Activated T-cell treated with anti-CD3 and anti-CD28 coated beads, Interleukin-2, amount 50 U/mL, for 24 hours (primary cell): ENCODE measurements around the gene CSK.
"Not testable (repeated sequence)": the region's sequence is repeated elsewhere in the genome, so short reads cannot be mapped to it uniquely, and the experiment has no call there.

Source experiments
- DNase-seq: peaks from one replicate; pipeline ENCODE4 v3.0.0-alpha.2; 2020
- H3K27ac Mint-ChIP-seq: 2 replicates; pipeline ENCODE4 v1.8.0; 2020; ENCODE audit warnings: mild to moderate bottlenecking, mixed read lengths
- H3K27me3 Mint-ChIP-seq: 2 replicates; pipeline ENCODE4 v1.8.0; 2020; ENCODE audit warnings: mixed read lengths
- H3K36me3 Mint-ChIP-seq: 2 replicates; pipeline ENCODE4 v1.8.0; 2020; ENCODE audit warnings: low read depth, mixed read lengths
- H3K4me1 Mint-ChIP-seq: 2 replicates; pipeline ENCODE4 v1.8.0; 2020; ENCODE audit warnings: low read depth, mixed read lengths
- H3K4me3 Mint-ChIP-seq: 2 replicates; pipeline ENCODE4 v1.8.0; 2020; ENCODE audit warnings: mild to moderate bottlenecking, moderate library complexity, mixed read lengths
- H3K9me3 Mint-ChIP-seq: 2 replicates; pipeline ENCODE4 v1.8.0; 2020; ENCODE audit warnings: mixed read lengths

Gene CSK

GRCh38 chr15:74778599-74778970 is 3.3 kb upstream of the CSK start:
- no peak overlapping the region for H3K4me3 Mint-ChIP-seq
- peaks cover 76% of the 10 kb centered on the region for H3K4me1 Mint-ChIP-seq
- peak overlapping the region; percentile 99 for H3K27ac Mint-ChIP-seq
- H3K36me3 Mint-ChIP-seq = peaks cover 20% of the 10 kb centered on the region
- H3K9me3 Mint-ChIP-seq = no peaks in the 10 kb centered on the region
- DNase-seq = peak; percentile 34
- H3K27me3 Mint-ChIP-seq = no peaks in the 10 kb centered on the region

GRCh38 chr15:74779162-74779648 is 2.7 kb upstream of the CSK start:
- no peak for DNase-seq
- Mint-ChIP-seq H3K4me1 (peaks cover 70% of the 10 kb centered on the region), H3K27me3 (no peaks in the 10 kb centered on the region), H3K36me3 (peaks cover 25% of the 10 kb centered on the region), H3K4me3 (peak overlapping the region; percentile 20), H3K9me3 (no peaks in the 10 kb centered on the region), H3K27ac (peak overlapping the region; percentile 99)

- H3K9me3 Mint-ChIP-seq = no peaks in the 10 kb centered on the region
- H3K36me3 Mint-ChIP-seq = peaks cover 41% of the 10 kb centered on the region
- H3K4me1 Mint-ChIP-seq = peaks cover 73% of the 10 kb centered on the region
- DNase-seq = peak; percentile 66
- H3K27ac Mint-ChIP-seq = peak overlapping the region; percentile 99
- peak overlapping the region; percentile 88 for H3K4me3 Mint-ChIP-seq
- no peaks in the 10 kb centered on the region for H3K27me3 Mint-ChIP-seq
These were observed 1.1 kb upstream of the CSK start for GRCh38 chr15:74780523-74781430.

GRCh38 chr15:74782259-74783071 is 585 bp downstream of the CSK start:
- Mint-ChIP-seq H3K9me3 (no peaks in the 10 kb centered on the region), H3K27ac (peak overlapping the region; percentile 92), H3K4me3 (peak overlapping the region; percentile 97), H3K36me3 (peaks cover 54% of the 10 kb centered on the region), H3K27me3 (no peaks in the 10 kb centered on the region), H3K4me1 (peaks cover 69% of the 10 kb centered on the region)
- DNase-seq = peak; percentile 73

GRCh38 chr15:74783072-74783807 is 1.4 kb downstream of the CSK start:
- Mint-ChIP-seq H3K4me1 (peaks cover 69% of the 10 kb centered on the region), H3K27ac (peak overlapping the region; percentile 92), H3K4me3 (peak overlapping the region; percentile 97), H3K9me3 (no peaks in the 10 kb centered on the region), H3K27me3 (no peaks in the 10 kb centered on the region), H3K36me3 (peaks cover 59% of the 10 kb centered on the region)
- DNase-seq = peak; percentile 73

GRCh38 chr15:74783808-74784175 is 1.9 kb downstream of the CSK start:
- Mint-ChIP-seq H3K9me3 (no peaks in the 10 kb centered on the region), H3K4me1 (peaks cover 69% of the 10 kb centered on the region), H3K4me3 (peak overlapping the region; percentile 97), H3K36me3 (peaks cover 65% of the 10 kb centered on the region), H3K27ac (peak overlapping the region; percentile 92), H3K27me3 (no peaks in the 10 kb centered on the region)
- DNase-seq = peak; percentile 61

- Mint-ChIP-seq H3K4me1 (peaks cover 69% of the 10 kb centered on the region), H3K9me3 (no peaks in the 10 kb centered on the region), H3K27me3 (no peaks in the 10 kb centered on the region), H3K36me3 (peaks cover 73% of the 10 kb centered on the region), H3K27ac (peak overlapping the region; percentile 99), H3K4me3 (peak overlapping the region; percentile 97)
- peak; percentile 67 for DNase-seq
These were observed 2.7 kb downstream of the CSK start for GRCh38 chr15:74784426-74785193.

- no peak for DNase-seq
- Mint-ChIP-seq H3K36me3 (peaks cover 81% of the 10 kb centered on the region), H3K4me1 (peaks cover 69% of the 10 kb centered on the region), H3K27me3 (no peaks in the 10 kb centered on the region), H3K27ac (peak overlapping the region; percentile 99), H3K4me3 (peak overlapping the region; percentile 97), H3K9me3 (no peaks in the 10 kb centered on the region)
These were observed 3.5 kb downstream of the CSK start for GRCh38 chr15:74785194-74786032.

- DNase-seq = peak; percentile 31
- Mint-ChIP-seq H3K4me3 (peak overlapping the region; percentile 97), H3K36me3 (peaks cover 85% of the 10 kb centered on the region), H3K4me1 (peaks cover 69% of the 10 kb centered on the region), H3K27ac (peak overlapping the region; percentile 99)
- not testable (repeated sequence) for H3K9me3 Mint-ChIP-seq, H3K27me3 Mint-ChIP-seq
These were observed 4.2 kb downstream of the CSK start for GRCh38 chr15:74786081-74786480.

- peaks cover 69% of the 10 kb centered on the region for H3K4me1 Mint-ChIP-seq
- no peaks in the 10 kb centered on the region for H3K27me3 Mint-ChIP-seq
- H3K9me3 Mint-ChIP-seq = no peaks in the 10 kb centered on the region
- peak overlapping the region; percentile 99 for H3K27ac Mint-ChIP-seq
- H3K4me3 Mint-ChIP-seq = peak overlapping the region; percentile 97
- peaks cover 86% of the 10 kb centered on the region for H3K36me3 Mint-ChIP-seq
- DNase-seq = peak; percentile 35
These were observed 4.8 kb downstream of the CSK start for GRCh38 chr15:74786551-74787165.

GRCh38 chr15:74787251-74788041 is 5.6 kb downstream of the CSK start:
- Mint-ChIP-seq H3K4me3 (peak overlapping the region; percentile 97), H3K4me1 (peaks cover 77% of the 10 kb centered on the region), H3K27ac (peak overlapping the region; percentile 99), H3K27me3 (no peaks in the 10 kb centered on the region), H3K36me3 (peaks cover 93% of the 10 kb centered on the region), H3K9me3 (no peaks in the 10 kb centered on the region)
- peak; percentile 90 for DNase-seq

GRCh38 chr15:74788042-74788682 is 6.3 kb downstream of the CSK start:
- Mint-ChIP-seq H3K4me3 (peak overlapping the region; percentile 97), H3K9me3 (no peaks in the 10 kb centered on the region), H3K36me3 (peaks cover 92% of the 10 kb centered on the region), H3K4me1 (peaks cover 84% of the 10 kb centered on the region), H3K27me3 (no peaks in the 10 kb centered on the region), H3K27ac (peak overlapping the region; percentile 99)
- no peak for DNase-seq
